Gastroesophageal sphincter (tissue), 3 donors: ENCODE measurements around the gene MAP3K9.

Experiments used
- CTCF ChIP-seq, 4 experiments: fragments of 200-600 bp in 2 of 4; fragments of 450-650 bp in 2 of 4; sonication (generic) in 1 of 4; IDR thresholded peaks; one replicate each; pipeline ENCODE4 v1.5.1; 2017 to 2019; ENCODE audit warnings: antibody characterized with exemption in 4 of 4, mild to moderate bottlenecking in 2 of 4, moderate library complexity in 2 of 4
- EP300 ChIP-seq: sonication (generic); formaldehyde crosslinking; IDR thresholded peaks from one replicate; pipeline ENCODE4 v1.6.1; 2017; ENCODE audit warnings: antibody characterized with exemption, mild to moderate bottlenecking
- POLR2A ChIP-seq, 2 donors: fragments of 450-650 bp; IDR thresholded peaks; one replicate each; pipeline ENCODE4 v1.6.1; 2017; ENCODE audit warnings: antibody characterized with exemption in 2 of 2, mild to moderate bottlenecking in 2 of 2, moderate library complexity in 1 of 2

- TF ChIP-seq POLR2A (IDR thresholded peaks at IDR 0.05): no peak
- TF ChIP-seq CTCF (IDR thresholded peaks at IDR 0.05): no peak
- no peak for TF ChIP-seq EP300
Measured at GRCh38 chr14:70680748-70681147, 128.6 kb downstream of the MAP3K9 start.
